C4-2B (cell line): ENCODE data around the gene PRKCA.

Experiments used
- H3K27ac ChIP-seq: fragments of 450-650 bp; 2 replicates; pipeline ENCODE4 v1.5.1; 2017
- ZFX ChIP-seq: fragments of 450-650 bp; IDR thresholded peaks from 2 replicates; pipeline ENCODE4 v1.6.1; 2017
- TF ChIP-seq, protein P1 (sequence below): fragments of 450-650 bp; conservative IDR thresholded peaks from 2 replicates; pipeline ENCODE4 v1.5.1; 2017; ENCODE audit warnings: mild to moderate bottlenecking

PRKCA gene

DNA sequence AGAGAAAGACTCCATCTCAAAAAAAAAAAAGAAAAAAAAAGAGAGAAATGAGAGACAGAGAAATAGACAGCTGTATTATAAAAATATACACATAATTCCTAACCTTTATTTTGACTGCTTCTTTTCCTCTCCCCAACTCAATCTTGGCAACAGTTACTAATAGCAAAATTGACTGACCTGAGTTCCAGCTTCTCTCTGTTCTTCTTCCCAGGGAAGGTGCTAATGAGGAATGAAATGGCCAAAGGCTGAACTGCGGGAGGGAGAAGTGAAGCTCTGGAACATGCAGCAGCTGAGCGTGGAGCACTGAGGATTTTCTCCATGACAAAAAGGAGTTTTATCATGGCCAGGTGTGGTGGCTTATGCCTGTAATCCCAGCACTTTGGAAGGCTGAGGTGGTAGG is 25.2 kb upstream of the PRKCA start:
- H3K27ac ChIP-seq, result no peak overlapping the region
- TF ChIP-seq, protein P1, sequence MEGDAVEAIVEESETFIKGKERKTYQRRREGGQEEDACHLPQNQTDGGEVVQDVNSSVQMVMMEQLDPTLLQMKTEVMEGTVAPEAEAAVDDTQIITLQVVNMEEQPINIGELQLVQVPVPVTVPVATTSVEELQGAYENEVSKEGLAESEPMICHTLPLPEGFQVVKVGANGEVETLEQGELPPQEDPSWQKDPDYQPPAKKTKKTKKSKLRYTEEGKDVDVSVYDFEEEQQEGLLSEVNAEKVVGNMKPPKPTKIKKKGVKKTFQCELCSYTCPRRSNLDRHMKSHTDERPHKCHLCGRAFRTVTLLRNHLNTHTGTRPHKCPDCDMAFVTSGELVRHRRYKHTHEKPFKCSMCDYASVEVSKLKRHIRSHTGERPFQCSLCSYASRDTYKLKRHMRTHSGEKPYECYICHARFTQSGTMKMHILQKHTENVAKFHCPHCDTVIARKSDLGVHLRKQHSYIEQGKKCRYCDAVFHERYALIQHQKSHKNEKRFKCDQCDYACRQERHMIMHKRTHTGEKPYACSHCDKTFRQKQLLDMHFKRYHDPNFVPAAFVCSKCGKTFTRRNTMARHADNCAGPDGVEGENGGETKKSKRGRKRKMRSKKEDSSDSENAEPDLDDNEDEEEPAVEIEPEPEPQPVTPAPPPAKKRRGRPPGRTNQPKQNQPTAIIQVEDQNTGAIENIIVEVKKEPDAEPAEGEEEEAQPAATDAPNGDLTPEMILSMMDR, result no peak
- TF ChIP-seq ZFX, result no peak

DNA sequence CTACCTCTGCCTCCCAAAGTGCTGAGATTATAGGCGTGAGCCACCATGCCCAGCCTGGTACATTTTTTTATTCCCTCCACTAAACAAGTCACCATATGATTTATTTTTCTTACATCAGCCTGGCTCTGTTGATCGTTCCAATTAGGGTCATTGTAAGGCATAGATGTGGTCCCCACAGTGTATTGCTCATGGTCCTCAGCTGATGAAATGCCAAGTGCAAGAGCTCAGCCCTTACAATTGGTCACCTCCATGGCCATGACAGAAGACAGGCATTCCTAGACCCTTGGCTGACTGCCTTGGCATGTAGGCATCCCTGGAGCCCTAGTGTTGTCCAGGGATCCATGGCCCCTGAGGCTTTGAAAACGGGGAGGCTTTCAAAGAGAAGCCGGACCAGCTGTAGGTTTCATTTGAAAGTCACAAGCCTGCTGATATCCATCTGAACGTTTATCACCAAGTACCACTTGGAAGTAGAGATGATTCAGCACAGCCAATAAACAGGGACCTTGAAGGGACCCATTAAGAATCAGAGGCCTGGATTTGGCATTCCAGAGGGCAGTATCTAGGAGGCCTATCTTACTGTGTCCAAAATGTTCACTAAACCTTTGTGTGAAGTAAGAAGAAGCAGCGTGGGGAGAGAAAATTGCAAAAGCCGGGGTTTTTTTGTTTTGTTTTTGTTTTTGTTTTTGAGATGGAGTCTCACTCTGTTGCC is 20.6 kb upstream of the PRKCA start:
- H3K27ac ChIP-seq, result no peak overlapping the region
- TF ChIP-seq, protein P1, result no peak
- no peak for TF ChIP-seq ZFX

DNA sequence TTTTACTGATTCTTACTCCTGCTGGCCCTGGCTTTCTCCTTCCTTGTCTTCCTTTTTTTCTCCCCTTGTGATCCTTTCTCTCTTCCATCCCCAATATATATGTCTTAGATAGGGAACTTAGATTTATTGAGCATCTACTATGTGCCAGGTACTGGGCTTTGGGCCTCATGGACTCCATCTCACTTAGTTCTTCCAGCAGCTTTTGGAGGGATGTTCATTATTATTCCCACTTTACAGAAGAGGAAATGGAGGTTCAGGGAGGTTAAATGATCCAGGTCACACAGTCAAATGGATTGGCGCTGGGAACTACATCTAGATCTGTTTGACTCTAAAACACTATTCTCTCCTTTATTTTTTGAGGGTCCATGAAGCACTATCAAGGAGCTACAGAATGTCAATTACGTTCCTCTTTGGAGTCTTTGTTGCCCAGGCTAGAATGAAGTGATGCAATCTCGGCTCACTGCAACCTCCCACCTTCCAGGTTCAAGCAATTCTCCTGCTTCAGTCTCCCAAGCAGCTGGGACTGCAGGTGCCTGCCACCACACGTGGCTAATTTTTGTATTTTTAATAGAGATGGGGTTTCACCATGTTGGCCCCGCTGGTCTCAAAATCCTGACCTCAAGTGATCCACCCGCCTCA is 19.0 kb upstream of the PRKCA start:
- TF ChIP-seq ZFX, result no peak
- no peak overlapping the region for H3K27ac ChIP-seq

DNA sequence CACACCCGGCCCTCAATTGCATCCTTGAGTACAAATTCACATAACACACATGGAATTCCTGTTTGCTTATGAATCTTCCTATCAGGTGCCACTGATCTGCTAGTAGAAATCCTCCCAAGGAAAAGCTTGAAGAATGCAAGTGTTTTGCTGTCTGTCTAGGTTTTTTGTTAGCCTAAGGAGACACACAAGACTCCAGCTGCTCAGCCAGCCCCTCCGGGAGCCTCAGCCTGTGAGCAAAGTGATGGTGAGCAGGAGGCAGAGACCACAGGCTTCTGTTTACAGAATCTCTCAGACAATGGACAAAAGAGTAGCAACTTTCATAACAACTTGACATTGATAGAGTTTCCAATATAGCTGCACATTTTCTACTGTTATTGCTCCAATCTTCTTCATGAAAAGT is 18.4 kb upstream of the PRKCA start:
- no peak overlapping the region for H3K27ac ChIP-seq
- TF ChIP-seq ZFX, result no peak
- TF ChIP-seq, protein P1, result no peak

DNA sequence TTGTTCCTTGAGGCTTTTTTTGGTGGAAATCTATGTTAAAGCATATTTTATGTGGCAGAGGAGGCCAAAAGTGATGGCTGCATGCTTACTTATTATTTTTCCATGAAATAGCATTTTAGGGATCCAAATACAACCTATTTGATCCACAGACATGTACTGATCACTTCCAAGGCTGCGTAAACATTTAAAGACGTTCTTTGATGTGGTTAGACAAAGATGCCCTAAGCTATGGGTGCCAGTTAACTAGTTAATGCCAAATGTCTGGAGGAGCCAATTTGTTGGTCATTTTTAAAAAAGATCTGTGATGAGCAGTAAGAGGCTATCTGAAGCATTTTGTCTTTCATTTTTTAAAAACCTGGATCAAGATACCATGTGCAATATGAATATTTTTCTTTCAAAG is 17.3 kb upstream of the PRKCA start:
- TF ChIP-seq ZFX, result no peak
- TF ChIP-seq, protein P1, result no peak
- no peak overlapping the region for H3K27ac ChIP-seq

DNA sequence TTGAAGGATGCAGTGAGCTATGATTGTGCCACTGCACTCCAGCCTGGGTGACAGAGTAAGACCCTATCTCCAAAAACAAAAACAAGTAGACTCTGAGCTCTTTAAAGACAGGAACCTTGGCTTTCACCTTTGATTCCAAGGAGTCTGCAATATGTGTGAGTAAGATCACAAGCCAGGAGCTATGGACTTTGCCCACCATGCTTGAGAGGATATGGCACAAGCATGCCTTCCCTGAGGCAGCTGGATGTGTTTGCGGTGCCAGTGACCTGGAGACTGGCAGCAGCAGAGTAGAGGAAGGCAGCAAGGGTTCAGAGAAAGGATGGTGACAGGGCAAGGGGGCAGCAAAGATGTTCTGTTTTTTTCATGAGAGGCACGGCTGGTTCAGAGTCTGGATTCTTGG is 14.5 kb upstream of the PRKCA start:
- H3K27ac ChIP-seq, result no peak overlapping the region
- TF ChIP-seq, protein P1, result no peak
- no peak for TF ChIP-seq ZFX

DNA sequence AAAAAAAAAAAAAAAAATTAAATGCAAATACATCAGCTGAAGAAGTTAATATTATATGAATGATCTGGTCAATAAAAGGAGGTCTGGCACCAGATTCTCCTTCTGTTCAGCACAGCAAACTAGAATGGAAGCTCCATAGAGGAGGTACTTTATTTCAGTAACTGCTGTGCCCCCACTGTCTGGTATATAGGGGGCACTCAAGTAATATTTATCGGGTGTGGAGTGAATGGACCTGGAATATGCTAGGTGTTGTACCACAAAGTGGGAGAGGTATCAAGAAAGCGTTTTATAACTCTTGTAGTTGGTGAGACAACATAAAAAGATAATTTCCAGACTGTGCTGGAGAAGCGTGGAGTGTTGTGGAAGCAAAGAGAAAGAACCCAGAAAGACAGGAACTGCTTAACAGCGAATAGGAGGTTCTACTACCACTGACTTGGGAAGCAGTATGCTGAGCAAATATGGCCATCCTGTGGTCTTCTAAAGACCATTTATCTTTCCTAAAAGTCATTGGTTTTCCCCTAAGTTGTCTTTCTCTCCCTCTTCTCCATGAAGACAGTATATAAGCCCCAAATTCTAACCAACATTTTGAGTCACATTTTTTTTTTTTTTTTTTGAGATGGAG is 12.2 kb upstream of the PRKCA start:
- no peak overlapping the region for H3K27ac ChIP-seq

More for the DNA sequence above, 12.2 kb upstream of the PRKCA start:
- TF ChIP-seq, protein P1, result no peak
- TF ChIP-seq ZFX, result no peak
